Endometrial microvascular endothelial cells (primary cell): ENCODE results near the gene FAM13C. TPM values are rescaled to one million over a fixed set of nuclear protein-coding genes. Genes with fewer than 3 reads are reported as not detected.

Experiments used
- in situ Hi-C: cut with HindIII; loops from 2 replicates; pipeline ENCODE4 v1.10.0; 2017; ENCODE audit warnings: low sequenced_read_pairs, low pct_unique_long_range_greater_than_20kb; ENCODE audit errors: inconsistent ontology term
- total RNA-seq: library from RNA; depleted of rRNA; stranded (reverse); fragments of >200 nt; gene quantifications from one replicate; pipeline ENCODE4 v1.2.3, GENCODE V29; 2015; ENCODE audit errors: inconsistent ontology term

FAM13C gene
- total RNA-seq, 1 donor from 2014 or later: not detected

- in situ Hi-C loops: no loop called here
These were observed 37.8 kb downstream of the FAM13C start for GRCh38 chr10:59324597-59324996.

GRCh38 chr10:59323831-59324401 is 38.4 kb downstream of the FAM13C start:
- in situ Hi-C loops: no loop called here

GRCh38 chr10:59323036-59323459 is 39.3 kb downstream of the FAM13C start:
- in situ Hi-C loops: no loop called here

GRCh38 chr10:59322131-59322530 is 40.2 kb downstream of the FAM13C start:
- in situ Hi-C loops: no loop called here

- in situ Hi-C loops: no loop called here
These were observed 42.0 kb downstream of the FAM13C start for GRCh38 chr10:59320355-59320754.

- in situ Hi-C loops: no loop called here
These were observed 42.5 kb downstream of the FAM13C start for GRCh38 chr10:59319854-59320253.

- in situ Hi-C loops: no loop called here
These were observed 45.3 kb downstream of the FAM13C start for GRCh38 chr10:59317066-59317465.

- in situ Hi-C loops: no loop called here
These were observed 46.9 kb downstream of the FAM13C start for GRCh38 chr10:59315465-59315864.

GRCh38 chr10:59314268-59314667 is 48.1 kb downstream of the FAM13C start:
- in situ Hi-C loops: no loop called here

- in situ Hi-C loops: no loop called here
These were observed 50.1 kb downstream of the FAM13C start for GRCh38 chr10:59312247-59312646.

- in situ Hi-C loops: no loop called here
These were observed 51.3 kb downstream of the FAM13C start for GRCh38 chr10:59311025-59311424.

- in situ Hi-C loops: no loop called here
These were observed 51.9 kb downstream of the FAM13C start for GRCh38 chr10:59310324-59310914.

- in situ Hi-C loops: no loop called here
These were observed 57.7 kb downstream of the FAM13C start for GRCh38 chr10:59304521-59305097.

- in situ Hi-C loops: no loop called here
These were observed 59.3 kb downstream of the FAM13C start for GRCh38 chr10:59303018-59303417.

GRCh38 chr10:59302381-59302780 is 60.0 kb downstream of the FAM13C start:
- in situ Hi-C loops: no loop called here

GRCh38 chr10:59301067-59301754 is 61.1 kb downstream of the FAM13C start:
- in situ Hi-C loops: no loop called here

GRCh38 chr10:59300386-59300785 is 62.0 kb downstream of the FAM13C start:
- in situ Hi-C loops: no loop called here

- in situ Hi-C loops: no loop called here
These were observed 62.4 kb downstream of the FAM13C start for GRCh38 chr10:59299933-59300332.

- in situ Hi-C loops: no loop called here
These were observed 71.9 kb downstream of the FAM13C start for GRCh38 chr10:59290448-59290847.

- in situ Hi-C loops: no loop called here
These were observed 72.5 kb downstream of the FAM13C start for GRCh38 chr10:59289853-59290252.
